ENCODE results near the gene PCSK5. TPM values are rescaled to one million over a fixed set of nuclear protein-coding genes. Genes with fewer than 3 reads are reported as not detected.

PCSK5 gene
- total and polyA plus RNA-seq, 2 of the 8 experiments (the other 6 are each of a cell fraction or from before 2014, with no cell fraction given), result 5.5 to 10.7 TPM

DNA sequence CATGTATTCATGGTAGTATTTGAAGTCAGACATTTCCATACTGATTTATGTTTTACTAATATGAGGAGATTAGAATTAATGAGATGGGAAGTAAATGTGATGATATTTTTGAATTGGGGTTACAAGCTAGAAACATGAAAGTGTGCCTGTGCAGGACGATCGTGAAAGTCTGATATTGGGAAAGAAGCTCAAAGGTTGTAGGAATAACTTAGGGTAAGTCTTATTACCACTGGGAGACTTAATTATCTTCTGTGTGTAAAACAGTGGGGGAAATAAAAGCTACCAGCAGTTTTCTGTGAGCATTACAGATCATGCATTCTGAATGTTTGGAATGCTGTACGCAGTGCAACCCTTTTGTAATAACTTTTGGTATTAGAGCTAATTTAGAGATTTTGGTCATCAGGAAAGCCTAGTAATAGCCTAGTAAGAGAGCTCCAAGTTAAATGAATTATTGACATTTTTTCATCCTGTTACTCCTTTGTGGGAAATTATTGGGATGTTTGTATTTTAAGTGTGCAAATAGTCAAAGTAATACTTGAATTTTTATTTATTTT, 153.9 kb downstream of the PCSK5 start (continued):
- TF ChIP-seq ATF2 (IDR thresholded peaks at IDR 0.05; ENCODE audit: low read length) (no peak), KDM1A (IDR thresholded peaks at IDR 0.05; ENCODE audit: borderline replicate concordance, low read length) (no peak), JUND (IDR thresholded peaks at IDR 0.05; ENCODE audit: low read length) (no peak), JUN (IDR thresholded peaks at IDR 0.05; ENCODE audit: low read depth, low read length) (no peak), CTBP2 (IDR thresholded peaks at IDR 0.05; ENCODE audit: borderline replicate concordance, insufficient read depth, insufficient read length, low read length) (no peak), SAP30 (IDR thresholded peaks at IDR 0.05; ENCODE audit: insufficient read depth, insufficient replicate concordance, low read length) (no peak), PHF8 (conservative IDR thresholded peaks at IDR 0.05; ENCODE audit: low read depth, low read length) (no peak)
- TF ChIP-seq, protein P1, sequence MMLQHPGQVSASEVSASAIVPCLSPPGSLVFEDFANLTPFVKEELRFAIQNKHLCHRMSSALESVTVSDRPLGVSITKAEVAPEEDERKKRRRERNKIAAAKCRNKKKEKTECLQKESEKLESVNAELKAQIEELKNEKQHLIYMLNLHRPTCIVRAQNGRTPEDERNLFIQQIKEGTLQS (IDR thresholded peaks at IDR 0.05; ENCODE audit: insufficient read depth, low read depth, low read length), result no peak
